Measurements from ENCODE around the gene HELZ2.

- no peak for TF ChIP-seq POLR2A (IDR thresholded peaks at IDR 0.05; ENCODE audit: extremely low read depth, insufficient read length)
- no peak for TF ChIP-seq CTCF (IDR thresholded peaks at IDR 0.05; ENCODE audit: low read depth, low read length)
- TF ChIP-seq MYC (IDR thresholded peaks at IDR 0.05; ENCODE audit: low read depth, low read length), result no peak
Observed at GRCh38 chr20:63539092-63539430, 35.0 kb downstream of the HELZ2 start.

Data from NB4 (cell line).